Loucy (cell line): ENCODE data around the gene BCLAF1.

Experiments
- H2AFZ ChIP-seq: fragments of 200-600 bp; sonication (generic); 2 replicates; pipeline ENCODE4 v1.6.0; 2016; ENCODE audit warnings: antibody characterized with exemption, mild to moderate bottlenecking, low read length, moderate library complexity
- H3F3A ChIP-seq: fragments of 200-600 bp; 2 replicates; pipeline ENCODE4 v1.6.0; 2016; ENCODE audit warnings: antibody characterized with exemption, low read depth, mild to moderate bottlenecking
- H3K27me3 ChIP-seq: fragments of 200-600 bp; sonication (generic); 2 replicates; pipeline ENCODE4 v1.6.1; 2014; ENCODE audit warnings: low read length, mild to moderate bottlenecking; ENCODE audit not compliant: insufficient read depth, poor library complexity, severe bottlenecking
- H3K36me3 ChIP-seq: fragments of 200-600 bp; sonication (generic); 2 replicates; pipeline ENCODE4 v1.6.1; 2016; ENCODE audit warnings: low read length; ENCODE audit not compliant: insufficient read depth
- H3K4me1 ChIP-seq: fragments of 200-600 bp; sonication (generic); 2 replicates; pipeline ENCODE4 v1.5.1; 2014; ENCODE audit warnings: low read length, mild to moderate bottlenecking; ENCODE audit not compliant: insufficient read depth, poor library complexity, severe bottlenecking
- H3K4me2 ChIP-seq: fragments of 200-600 bp; sonication (generic); 2 replicates; pipeline ENCODE4 v1.6.0; 2014; ENCODE audit warnings: antibody characterized with exemption, low read length, low read depth, mild to moderate bottlenecking; ENCODE audit not compliant: poor library complexity, severe bottlenecking
- H3K4me3 ChIP-seq: fragments of 200-600 bp; sonication (generic); 2 replicates; pipeline ENCODE4 v1.5.1; 2014; ENCODE audit warnings: low read length, mild to moderate bottlenecking, mixed read lengths; ENCODE audit not compliant: poor library complexity, severe bottlenecking
- H3K79me2 ChIP-seq: fragments of 200-600 bp; sonication (generic); 2 replicates; pipeline ENCODE4 v1.6.1; 2014; ENCODE audit warnings: low read length; ENCODE audit not compliant: insufficient read depth
- H3K9ac ChIP-seq: fragments of 200-600 bp; sonication (generic); 2 replicates; pipeline ENCODE4 v1.6.0; 2014; ENCODE audit warnings: mild to moderate bottlenecking, low read depth, low read length, moderate library complexity; ENCODE audit not compliant: poor library complexity, severe bottlenecking
- H3K9me2 ChIP-seq: fragments of 200-600 bp; sonication (generic); replicated peaks from 2 replicates; pipeline ENCODE4 v1.6.1; 2016; ENCODE audit warnings: low read depth, low read length, mixed read lengths
- H3K9me3 ChIP-seq: fragments of 200-600 bp; sonication (generic); 2 replicates; pipeline ENCODE4 v1.6.1; 2014; ENCODE audit warnings: mild to moderate bottlenecking, antibody characterized with exemption, low read length, low read depth; ENCODE audit not compliant: insufficient read depth
- H4K20me1 ChIP-seq: fragments of 200-600 bp; sonication (generic); 2 replicates; pipeline ENCODE4 v1.6.0; 2014; ENCODE audit warnings: antibody characterized with exemption, low read length, mild to moderate bottlenecking; ENCODE audit not compliant: insufficient read depth, poor library complexity, severe bottlenecking
- CTCF ChIP-seq: fragments of 200-600 bp; sonication (generic); conservative IDR thresholded peaks from 2 replicates; pipeline ENCODE4 v1.5.1; 2014; ENCODE audit warnings: mild to moderate bottlenecking, antibody characterized with exemption, low read length
- EZH2phosphoT487 ChIP-seq: fragments of 200-600 bp; IDR thresholded peaks from 2 replicates; pipeline ENCODE4 v1.6.1; 2018; ENCODE audit warnings: antibody characterized with exemption, mild to moderate bottlenecking, moderate library complexity, borderline replicate concordance

The BCLAF1 gene

GRCh38 chr6:136330634-136331033, 41.0 kb upstream of the BCLAF1 start:
- Histone ChIP-seq H3K9ac (no peak overlapping the region), H3K4me1 (no peaks in the 10 kb centered on the region), H3F3A (no peaks in the 10 kb centered on the region), H3K27me3 (no peaks in the 10 kb centered on the region), H3K9me2 (no peaks in the 10 kb centered on the region), H3K4me3 (no peak overlapping the region), H4K20me1 (no peaks in the 10 kb centered on the region), H3K79me2 (no peaks in the 10 kb centered on the region), H3K36me3 (no peaks in the 10 kb centered on the region), H3K4me2 (no peak overlapping the region), H2AFZ (no peak overlapping the region), H3K9me3 (no peaks in the 10 kb centered on the region)
- no peak for TF ChIP-seq EZH2phosphoT487
- TF ChIP-seq CTCF, result no peak

GRCh38 chr6:136326038-136326553, 36.5 kb upstream of the BCLAF1 start:
- Histone ChIP-seq H3K27me3 (no peaks in the 10 kb centered on the region), H3K4me2 (no peak overlapping the region), H3K79me2 (no peaks in the 10 kb centered on the region), H3K9me2 (no peaks in the 10 kb centered on the region), H3F3A (no peaks in the 10 kb centered on the region), H4K20me1 (no peaks in the 10 kb centered on the region), H3K4me1 (no peaks in the 10 kb centered on the region), H3K4me3 (no peak overlapping the region), H2AFZ (no peak overlapping the region), H3K36me3 (no peaks in the 10 kb centered on the region), H3K9ac (no peak overlapping the region), H3K9me3 (no peaks in the 10 kb centered on the region)
- TF ChIP-seq EZH2phosphoT487 (no peak), CTCF (no peak)

GRCh38 chr6:136324686-136325380, 35.2 kb upstream of the BCLAF1 start:
- Histone ChIP-seq H3K36me3 (no peaks in the 10 kb centered on the region), H3K9me2 (no peaks in the 10 kb centered on the region), H2AFZ (no peak overlapping the region), H4K20me1 (no peaks in the 10 kb centered on the region), H3K9ac (no peak overlapping the region), H3K79me2 (no peaks in the 10 kb centered on the region), H3F3A (no peaks in the 10 kb centered on the region), H3K4me3 (no peak overlapping the region), H3K27me3 (no peaks in the 10 kb centered on the region), H3K9me3 (no peaks in the 10 kb centered on the region), H3K4me1 (no peaks in the 10 kb centered on the region), H3K4me2 (no peak overlapping the region)
- TF ChIP-seq EZH2phosphoT487 (no peak), CTCF (no peak)
